Ramos (cell line): Measurements from ENCODE around the gene SHCBP1.
"Not testable (repeated sequence)": the region's sequence is repeated elsewhere in the genome, so short reads cannot be mapped to it uniquely, and the experiment has no call there.

Experiments used
- in situ Hi-C: fragments of 300-500 bp; cut with MboI; formaldehyde crosslinking; loops from one replicate; pipeline ENCODE4 v1.14.3; 2022; ENCODE audit warnings: low sequenced_read_pairs; ENCODE audit not compliant: unreplicated experiment

Gene SHCBP1

GRCh38 chr16:46620266-46621005 lies 743 bp downstream of the SHCBP1 start:
- in situ Hi-C loops, result no loop called here

- in situ Hi-C loops, result no loop called here
These were observed 2.7 kb downstream of the SHCBP1 start for GRCh38 chr16:46618516-46618915.

GRCh38 chr16:46614006-46614405 lies 7.2 kb downstream of the SHCBP1 start:
- in situ Hi-C loops, result no loop called here

- in situ Hi-C loops, result no loop called here
These were observed 7.8 kb downstream of the SHCBP1 start for GRCh38 chr16:46613352-46613751.

GRCh38 chr16:46612121-46612520 lies 9.1 kb downstream of the SHCBP1 start:
- in situ Hi-C loops, result no loop called here

- in situ Hi-C loops, result no loop called here
These were observed 13.7 kb downstream of the SHCBP1 start for GRCh38 chr16:46607529-46607928.

GRCh38 chr16:46606231-46606630 lies 14.9 kb downstream of the SHCBP1 start:
- in situ Hi-C loops, result no loop called here

GRCh38 chr16:46591257-46591656 lies 29.9 kb downstream of the SHCBP1 start:
- in situ Hi-C loops, result no loop called here

- in situ Hi-C loops, result no loop called here
These were observed 35.1 kb downstream of the SHCBP1 start for GRCh38 chr16:46586011-46586577.

- in situ Hi-C loops, result no loop called here
These were observed 38.1 kb downstream of the SHCBP1 start for GRCh38 chr16:46583036-46583435.

- in situ Hi-C loops, result no loop called here
These were observed 38.9 kb downstream of the SHCBP1 start for GRCh38 chr16:46582313-46582712.

GRCh38 chr16:46577988-46578579 lies 43.1 kb downstream of the SHCBP1 start:
- in situ Hi-C loops, result no loop called here

- in situ Hi-C loops, result no loop called here
These were observed 47.4 kb downstream of the SHCBP1 start for GRCh38 chr16:46573834-46574159.

- in situ Hi-C loops, result no loop called here
These were observed 48.0 kb downstream of the SHCBP1 start for GRCh38 chr16:46573008-46573833.

- in situ Hi-C loops, result no loop called here
These were observed 51.9 kb downstream of the SHCBP1 start for GRCh38 chr16:46569231-46569735.

- in situ Hi-C loops, result no loop called here
These were observed 52.5 kb downstream of the SHCBP1 start for GRCh38 chr16:46568472-46569230.

- in situ Hi-C loops, result no loop called here
These were observed 58.2 kb downstream of the SHCBP1 start for GRCh38 chr16:46562979-46563378.

GRCh38 chr16:46558018-46558417 lies 63.2 kb downstream of the SHCBP1 start:
- in situ Hi-C loops, result no loop called here

- in situ Hi-C loops, result no loop called here
These were observed 65.2 kb downstream of the SHCBP1 start for GRCh38 chr16:46555951-46556350.

GRCh38 chr16:46554435-46554834 lies 66.7 kb downstream of the SHCBP1 start:
- in situ Hi-C loops, result not testable (repeated sequence)
